ENCODE data around the gene STRIT1. TPM values are rescaled to one million over a fixed set of nuclear protein-coding genes. Genes with fewer than 3 reads are reported as not detected.

STRIT1 gene
- total RNA-seq, 1 experiment from 2014 or later = not detected

DNA sequence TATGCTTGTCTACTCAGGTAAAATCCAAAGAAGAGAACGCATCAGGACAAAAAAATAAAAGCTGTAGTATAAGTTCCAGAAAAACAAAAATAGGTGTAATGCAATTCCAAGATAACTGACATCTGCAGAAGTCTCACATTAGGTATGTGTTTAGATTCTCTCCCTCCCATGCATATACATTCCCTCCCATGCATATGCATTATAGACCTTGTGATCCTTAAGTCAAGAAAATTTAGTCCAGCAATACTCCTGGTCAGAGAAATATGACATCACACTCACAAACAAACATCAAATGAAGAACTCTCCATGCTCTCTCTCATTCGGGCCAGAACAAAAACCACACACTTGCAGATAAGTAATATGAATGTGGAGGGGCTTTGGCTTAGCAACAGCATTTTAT, 25.3 kb upstream of the STRIT1 start:
- H3K36me3 ChIP-seq (ENCODE audit: insufficient read depth, low read length, poor library complexity, severe bottlenecking) = no peaks in the 10 kb centered on the region
- BruUV-seq (replicated peaks) = no TSS peak
- H3K9me3 ChIP-seq (ENCODE audit: low read depth, low read length, poor library complexity, severe bottlenecking) = no peaks in the 10 kb centered on the region
- TF ChIP-seq EZH2 (IDR thresholded peaks at IDR 0.05; ENCODE audit: borderline replicate concordance, low read depth, low read length, poor library complexity, severe bottlenecking) = no peak
- TF ChIP-seq, protein P1, sequence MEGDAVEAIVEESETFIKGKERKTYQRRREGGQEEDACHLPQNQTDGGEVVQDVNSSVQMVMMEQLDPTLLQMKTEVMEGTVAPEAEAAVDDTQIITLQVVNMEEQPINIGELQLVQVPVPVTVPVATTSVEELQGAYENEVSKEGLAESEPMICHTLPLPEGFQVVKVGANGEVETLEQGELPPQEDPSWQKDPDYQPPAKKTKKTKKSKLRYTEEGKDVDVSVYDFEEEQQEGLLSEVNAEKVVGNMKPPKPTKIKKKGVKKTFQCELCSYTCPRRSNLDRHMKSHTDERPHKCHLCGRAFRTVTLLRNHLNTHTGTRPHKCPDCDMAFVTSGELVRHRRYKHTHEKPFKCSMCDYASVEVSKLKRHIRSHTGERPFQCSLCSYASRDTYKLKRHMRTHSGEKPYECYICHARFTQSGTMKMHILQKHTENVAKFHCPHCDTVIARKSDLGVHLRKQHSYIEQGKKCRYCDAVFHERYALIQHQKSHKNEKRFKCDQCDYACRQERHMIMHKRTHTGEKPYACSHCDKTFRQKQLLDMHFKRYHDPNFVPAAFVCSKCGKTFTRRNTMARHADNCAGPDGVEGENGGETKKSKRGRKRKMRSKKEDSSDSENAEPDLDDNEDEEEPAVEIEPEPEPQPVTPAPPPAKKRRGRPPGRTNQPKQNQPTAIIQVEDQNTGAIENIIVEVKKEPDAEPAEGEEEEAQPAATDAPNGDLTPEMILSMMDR (conservative IDR thresholded peaks at IDR 0.05; ENCODE audit: low read depth, low read length) = no peak
- H3K27me3 ChIP-seq (replicated peaks; ENCODE audit: insufficient read depth, low read depth, low read length, poor library complexity) = no peaks in the 10 kb centered on the region
- ChIA-PET POLR2A (ENCODE audit: low non-redundant PET) (no interaction called here), CTCF (no interaction called here)
- no peaks in the 10 kb centered on the region for H3K4me1 ChIP-seq (ENCODE audit: insufficient read depth, low read length, poor library complexity, severe bottlenecking)
- intact Hi-C loops (cut with micrococcal nuclease; ENCODE audit: unreplicated experiment) = no loop called here
- no peak overlapping the region for H3K27ac ChIP-seq (ENCODE audit: low read depth, low read length, poor library complexity, severe bottlenecking)
- H3K4me3 ChIP-seq (ENCODE audit: low read depth, low read length, poor library complexity, severe bottlenecking) = no peak overlapping the region
- DNase-seq (ENCODE audit: low spot score) = no peak

DNA sequence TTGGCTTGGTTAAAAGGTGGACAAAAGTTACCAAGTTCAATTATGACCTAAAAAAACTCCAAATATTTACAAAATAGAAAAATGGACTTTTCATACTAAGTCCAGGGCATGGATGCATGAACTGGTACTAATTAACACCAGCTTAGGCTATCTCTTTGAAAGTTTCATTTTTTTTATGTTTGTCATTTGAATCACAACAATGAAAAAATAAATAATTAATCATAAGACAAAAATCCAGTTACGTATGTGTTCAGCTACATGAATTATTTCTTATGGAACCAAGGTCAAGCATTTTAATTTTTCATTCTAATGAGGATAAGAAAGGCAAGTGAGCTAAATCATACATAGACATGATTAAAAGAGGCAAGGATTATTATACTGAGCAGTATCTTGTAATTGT, 23.7 kb upstream of the STRIT1 start:
- ChIA-PET CTCF (no interaction called here), POLR2A (ENCODE audit: low non-redundant PET) (no interaction called here)
- Histone ChIP-seq H3K9me3 (ENCODE audit: low read depth, low read length, poor library complexity, severe bottlenecking) (no peaks in the 10 kb centered on the region), H3K27me3 (replicated peaks; ENCODE audit: insufficient read depth, low read depth, low read length, poor library complexity) (no peaks in the 10 kb centered on the region), H3K4me3 (ENCODE audit: low read depth, low read length, poor library complexity, severe bottlenecking) (no peak overlapping the region), H3K36me3 (ENCODE audit: insufficient read depth, low read length, poor library complexity, severe bottlenecking) (no peaks in the 10 kb centered on the region), H3K4me1 (ENCODE audit: insufficient read depth, low read length, poor library complexity, severe bottlenecking) (no peaks in the 10 kb centered on the region), H3K27ac (ENCODE audit: low read depth, low read length, poor library complexity, severe bottlenecking) (no peak overlapping the region)
- no peak for DNase-seq (ENCODE audit: low spot score)
- intact Hi-C loops (cut with micrococcal nuclease; ENCODE audit: unreplicated experiment) = no loop called here
- no peak for TF ChIP-seq EZH2 (IDR thresholded peaks at IDR 0.05; ENCODE audit: borderline replicate concordance, low read depth, low read length, poor library complexity, severe bottlenecking)
- TF ChIP-seq, protein P1 (conservative IDR thresholded peaks at IDR 0.05; ENCODE audit: low read depth, low read length) = no peak
- no TSS peak for BruUV-seq (replicated peaks)

DNA sequence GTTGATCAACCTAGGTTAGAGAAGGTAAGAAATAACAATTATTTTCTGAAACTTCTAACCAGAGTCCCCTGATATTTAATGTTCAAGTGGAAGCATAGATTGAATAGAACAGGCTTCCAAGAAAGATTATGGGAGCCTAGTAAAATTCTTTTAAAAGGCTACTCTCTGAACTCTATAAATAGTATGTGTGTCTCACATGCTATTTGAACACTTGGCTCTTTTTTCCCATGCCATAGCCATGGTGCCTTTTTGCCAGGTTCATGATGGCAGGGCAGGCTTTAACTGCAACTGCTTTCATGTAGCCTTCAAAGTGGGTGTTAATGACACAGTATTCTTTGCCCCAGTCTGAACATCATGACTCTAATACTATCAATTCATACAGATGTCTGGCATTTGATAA, 22.9 kb upstream of the STRIT1 start:
- BruUV-seq (replicated peaks) = no TSS peak
- Histone ChIP-seq H3K27me3 (replicated peaks; ENCODE audit: insufficient read depth, low read depth, low read length, poor library complexity) (no peaks in the 10 kb centered on the region), H3K4me3 (ENCODE audit: low read depth, low read length, poor library complexity, severe bottlenecking) (no peak overlapping the region), H3K36me3 (ENCODE audit: insufficient read depth, low read length, poor library complexity, severe bottlenecking) (no peaks in the 10 kb centered on the region), H3K4me1 (ENCODE audit: insufficient read depth, low read length, poor library complexity, severe bottlenecking) (no peaks in the 10 kb centered on the region), H3K27ac (ENCODE audit: low read depth, low read length, poor library complexity, severe bottlenecking) (no peak overlapping the region), H3K9me3 (ENCODE audit: low read depth, low read length, poor library complexity, severe bottlenecking) (no peaks in the 10 kb centered on the region)
- ChIA-PET CTCF (no interaction called here), POLR2A (ENCODE audit: low non-redundant PET) (no interaction called here)
- intact Hi-C loops (cut with micrococcal nuclease; ENCODE audit: unreplicated experiment) = no loop called here
- no peak for DNase-seq (ENCODE audit: low spot score)
- TF ChIP-seq, protein P1 (conservative IDR thresholded peaks at IDR 0.05; ENCODE audit: low read depth, low read length) = no peak
- TF ChIP-seq EZH2 (IDR thresholded peaks at IDR 0.05; ENCODE audit: borderline replicate concordance, low read depth, low read length, poor library complexity, severe bottlenecking) = no peak
